PC-9 (cell line): ENCODE measurements around the gene KCNK13. TPM values are rescaled to one million over a fixed set of nuclear protein-coding genes. Genes with fewer than 3 reads are reported as not detected.

ENCODE experiments used
- BruUV-seq: library from RNA; stranded (reverse); fragments of 400-500 nt; replicated peaks from 2 replicates; lab custom pipeline; 2021; lab: Mats Ljungman, UMichigan
- CTCF ChIA-PET: fragments of 300-600 bp; sonication (Branson Sonifier 250); formaldehyde crosslinking; loops from one replicate; lab custom pipeline; 2022; ENCODE audit warnings: antibody characterized with exemption; lab: Charles Lee
- POLR2A ChIA-PET: fragments of 300-600 bp; sonication (Branson Sonifier 250); formaldehyde crosslinking; loops from one replicate; lab custom pipeline; 2022; ENCODE audit warnings: antibody characterized with exemption; ENCODE audit not compliant: unreplicated experiment; lab: Charles Lee
- DNase-seq, 2 experiments: peaks; one replicate each; pipeline versions ENCODE4 v3.0.0 to v3.0.0-alpha.2; 2015 to 2022; ENCODE audit warnings: mixed read lengths in 1 of 2
- H2AFZ ChIP-seq: fragments of 200-600 bp; sonication (generic); 2 replicates; pipeline ENCODE4 v1.8.1; 2017; ENCODE audit warnings: antibody characterized with exemption
- H3F3A ChIP-seq: fragments of 200-600 bp; sonication (generic); 2 replicates; pipeline ENCODE4 v1.8.1; 2017; ENCODE audit warnings: antibody characterized with exemption, mild to moderate bottlenecking, low read depth; ENCODE audit not compliant: insufficient read depth
- H3K27ac ChIP-seq: fragments of 200-600 bp; sonication (generic); 2 replicates; pipeline ENCODE4 v1.6.1; 2016; ENCODE audit warnings: mixed run types
- H3K27me3 ChIP-seq: fragments of 200-600 bp; sonication (generic); 2 replicates; pipeline ENCODE4 v1.6.1; 2016; ENCODE audit warnings: low read depth, mixed run types; ENCODE audit not compliant: insufficient read depth
- H3K36me3 ChIP-seq: fragments of 200-600 bp; sonication (generic); 2 replicates; pipeline ENCODE4 v1.6.1; 2016; ENCODE audit warnings: low read depth, mixed run types
- H3K4me1 ChIP-seq: fragments of 200-600 bp; sonication (generic); replicated peaks from 2 replicates; pipeline ENCODE4 v1.6.1; 2016; ENCODE audit warnings: mixed run types; ENCODE audit not compliant: insufficient read depth
- H3K4me2 ChIP-seq: fragments of 200-600 bp; sonication (generic); 2 replicates; pipeline ENCODE4 v1.6.1; 2017; ENCODE audit warnings: mixed run types
- H3K4me3 ChIP-seq: fragments of 200-600 bp; sonication (generic); 2 replicates; pipeline ENCODE4 v1.6.1; 2016; ENCODE audit warnings: mixed run types
- H3K79me2 ChIP-seq: fragments of 200-600 bp; sonication (generic); 2 replicates; pipeline ENCODE4 v1.6.1; 2017; ENCODE audit warnings: low read depth, mixed run types
- H3K9me2 ChIP-seq: fragments of 200-600 bp; sonication (generic); 2 replicates; pipeline ENCODE4 v1.8.1; 2017; ENCODE audit warnings: mild to moderate bottlenecking; ENCODE audit not compliant: insufficient read depth
- H3K9me3 ChIP-seq: fragments of 200-600 bp; sonication (generic); 2 replicates; pipeline ENCODE4 v1.8.1; 2016; ENCODE audit warnings: low read depth; ENCODE audit not compliant: insufficient read depth
- H4K20me1 ChIP-seq: fragments of 200-600 bp; sonication (generic); 2 replicates; pipeline ENCODE4 v1.8.1; 2017; ENCODE audit not compliant: insufficient read depth
- EZH2 ChIP-seq: fragments of 200-600 bp; sonication (generic); IDR thresholded peaks from 2 replicates; pipeline ENCODE4 v1.8.0; 2017; ENCODE audit warnings: antibody characterized with exemption, low read depth
- intact Hi-C: fragments of 100-400 bp; cut with micrococcal nuclease; formaldehyde crosslinking; loops from one replicate; pipeline ENCODE4 v1.10.0; 2022; ENCODE audit not compliant: unreplicated experiment
- total RNA-seq: library from RNA; stranded (reverse); gene quantifications from 2 replicates; pipeline ENCODE4 v1.2.3, GENCODE V29; 2021
- TF ChIP-seq, protein P1 (sequence below): fragments of 200-600 bp; sonication (generic); conservative IDR thresholded peaks from 2 replicates; pipeline ENCODE4 v1.6.1; 2017; ENCODE audit warnings: mixed run types, antibody characterized with exemption, mild to moderate bottlenecking, moderate library complexity

KCNK13 gene
- total RNA-seq, 1 experiment from 2014 or later: not detected

DNA sequence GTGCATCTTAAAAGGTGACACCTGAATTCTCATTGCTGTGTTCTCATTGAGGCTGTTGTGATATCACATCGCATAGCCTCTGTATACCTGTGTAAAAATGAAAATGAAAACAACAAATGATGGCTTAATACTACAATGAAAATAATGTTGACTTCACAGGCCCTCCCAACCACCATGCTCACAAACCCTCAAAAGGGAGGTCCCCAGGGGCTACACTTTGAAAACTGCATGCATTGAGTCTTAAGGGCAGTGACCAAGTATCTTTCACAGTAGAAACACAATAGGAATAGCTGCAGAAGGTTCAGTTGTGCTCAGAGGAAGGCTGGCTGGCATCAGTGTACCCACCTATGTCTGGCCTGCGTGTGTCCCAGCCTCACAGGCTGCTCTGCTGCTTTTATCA is 27.6 kb upstream of the KCNK13 start:
- DNase-seq: no peak
- Histone ChIP-seq H4K20me1 (no peaks in the 10 kb centered on the region), H3K27ac (no peak overlapping the region), H3K4me1 (no peaks in the 10 kb centered on the region), H3K27me3 (no peaks in the 10 kb centered on the region), H3K79me2 (no peaks in the 10 kb centered on the region), H3K36me3 (no peaks in the 10 kb centered on the region), H3K4me3 (no peak overlapping the region), H3K9me3 (no peaks in the 10 kb centered on the region), H3K9me2 (no peaks in the 10 kb centered on the region), H3F3A (no peaks in the 10 kb centered on the region), H2AFZ (no peak overlapping the region), H3K4me2 (no peak overlapping the region)
- intact Hi-C loops: no loop called here
- BruUV-seq: no TSS peak
- POLR2A ChIA-PET: no interaction called here
- CTCF ChIA-PET: no interaction called here
- no peak for TF ChIP-seq EZH2
- TF ChIP-seq, protein P1, sequence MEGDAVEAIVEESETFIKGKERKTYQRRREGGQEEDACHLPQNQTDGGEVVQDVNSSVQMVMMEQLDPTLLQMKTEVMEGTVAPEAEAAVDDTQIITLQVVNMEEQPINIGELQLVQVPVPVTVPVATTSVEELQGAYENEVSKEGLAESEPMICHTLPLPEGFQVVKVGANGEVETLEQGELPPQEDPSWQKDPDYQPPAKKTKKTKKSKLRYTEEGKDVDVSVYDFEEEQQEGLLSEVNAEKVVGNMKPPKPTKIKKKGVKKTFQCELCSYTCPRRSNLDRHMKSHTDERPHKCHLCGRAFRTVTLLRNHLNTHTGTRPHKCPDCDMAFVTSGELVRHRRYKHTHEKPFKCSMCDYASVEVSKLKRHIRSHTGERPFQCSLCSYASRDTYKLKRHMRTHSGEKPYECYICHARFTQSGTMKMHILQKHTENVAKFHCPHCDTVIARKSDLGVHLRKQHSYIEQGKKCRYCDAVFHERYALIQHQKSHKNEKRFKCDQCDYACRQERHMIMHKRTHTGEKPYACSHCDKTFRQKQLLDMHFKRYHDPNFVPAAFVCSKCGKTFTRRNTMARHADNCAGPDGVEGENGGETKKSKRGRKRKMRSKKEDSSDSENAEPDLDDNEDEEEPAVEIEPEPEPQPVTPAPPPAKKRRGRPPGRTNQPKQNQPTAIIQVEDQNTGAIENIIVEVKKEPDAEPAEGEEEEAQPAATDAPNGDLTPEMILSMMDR: no peak

DNA sequence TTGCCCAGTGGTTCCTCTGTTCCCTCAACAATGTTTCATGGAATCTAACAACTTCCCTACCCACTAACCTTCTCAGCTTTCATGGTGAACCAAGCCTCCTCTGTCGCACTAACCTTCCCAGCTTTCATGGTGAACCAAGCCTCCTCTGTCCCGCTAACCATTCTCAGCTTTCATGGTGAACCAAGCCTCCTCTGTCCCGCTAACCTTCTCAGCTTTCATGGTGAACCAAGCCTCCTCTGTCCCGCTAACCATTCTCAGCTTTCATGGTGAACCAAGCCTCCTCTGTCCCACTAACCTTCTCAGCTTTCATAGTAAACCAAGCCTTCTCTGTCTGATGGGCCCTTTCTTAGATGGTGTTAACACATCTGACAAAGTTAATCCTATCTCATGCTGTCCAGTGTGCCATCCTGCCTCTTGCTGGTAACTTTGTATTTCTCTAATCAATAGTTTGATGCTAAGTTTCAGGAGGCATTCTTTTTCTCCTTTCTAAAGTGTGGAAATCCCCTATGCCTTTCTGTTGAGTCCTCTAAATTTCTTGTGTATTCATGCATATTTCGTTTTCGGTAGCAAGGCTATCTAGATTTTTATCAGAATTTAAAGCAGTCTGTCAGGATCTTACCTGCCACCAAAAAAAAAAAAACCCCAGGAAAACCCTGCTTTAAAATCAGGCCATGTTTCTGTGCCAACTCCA is 26.8 kb upstream of the KCNK13 start:
- POLR2A ChIA-PET: no interaction called here
- Histone ChIP-seq H3K36me3 (no peaks in the 10 kb centered on the region), H3K9me3 (no peaks in the 10 kb centered on the region), H3K4me2 (no peak overlapping the region), H4K20me1 (no peaks in the 10 kb centered on the region), H3F3A (no peaks in the 10 kb centered on the region), H3K4me1 (no peaks in the 10 kb centered on the region), H3K79me2 (no peaks in the 10 kb centered on the region), H3K4me3 (no peak overlapping the region), H3K9me2 (no peaks in the 10 kb centered on the region), H2AFZ (no peak overlapping the region), H3K27me3 (no peaks in the 10 kb centered on the region), H3K27ac (no peak overlapping the region)
- TF ChIP-seq EZH2: no peak
- TF ChIP-seq, protein P1: no peak
- no peak for DNase-seq
- CTCF ChIA-PET: no interaction called here
- intact Hi-C loops: no loop called here
- no TSS peak for BruUV-seq

DNA sequence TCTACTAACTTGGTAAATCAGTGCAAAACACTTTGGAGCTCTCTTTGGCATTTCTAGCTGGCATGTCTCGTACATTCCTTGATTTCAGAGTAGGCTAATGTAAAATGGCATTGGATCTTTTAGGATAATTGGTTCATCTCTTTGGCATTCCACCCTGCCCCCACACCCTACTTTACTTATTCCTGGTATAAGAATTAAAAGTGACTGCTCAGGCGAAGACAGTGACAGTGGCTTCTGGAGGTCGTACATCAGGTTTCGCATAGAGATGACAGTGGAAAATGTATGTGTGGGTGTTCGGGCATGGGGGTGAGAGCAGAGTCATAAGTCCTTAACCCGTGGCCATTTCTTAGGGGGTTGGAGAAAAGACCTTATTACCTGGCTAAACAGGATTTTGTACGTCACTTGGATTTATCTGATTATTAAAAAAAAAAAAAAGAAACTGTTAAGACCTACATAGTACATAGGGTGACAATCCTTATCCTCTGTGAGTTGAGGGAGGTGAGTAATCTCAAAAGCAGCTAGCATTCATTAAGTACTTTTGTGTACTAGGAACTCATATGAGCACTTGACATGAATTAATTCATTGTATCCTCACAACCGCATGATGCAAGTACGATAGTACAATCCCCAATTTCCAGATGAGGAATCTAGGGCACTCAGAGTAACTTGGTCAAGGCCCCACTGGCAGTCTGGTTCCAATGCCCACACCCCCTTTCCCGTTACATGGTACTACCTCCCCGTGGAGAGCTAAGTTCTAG is 22.4 kb upstream of the KCNK13 start:
- H3K36me3 ChIP-seq: no peaks in the 10 kb centered on the region
- no peaks in the 10 kb centered on the region for H3K4me1 ChIP-seq
- no peaks in the 10 kb centered on the region for H3K9me3 ChIP-seq
- DNase-seq: no peak
- ChIA-PET CTCF (no interaction called here), POLR2A (no interaction called here)
- TF ChIP-seq EZH2: no peak
- TF ChIP-seq, protein P1: no peak
- H3K27me3 ChIP-seq: no peaks in the 10 kb centered on the region
- no TSS peak for BruUV-seq
- H3F3A ChIP-seq: no peaks in the 10 kb centered on the region
- intact Hi-C loops: no loop called here
- H4K20me1 ChIP-seq: no peaks in the 10 kb centered on the region
- no peaks in the 10 kb centered on the region for H3K79me2 ChIP-seq
- H3K4me2 ChIP-seq: no peak overlapping the region
- no peak overlapping the region for H3K4me3 ChIP-seq
- H2AFZ ChIP-seq: no peak overlapping the region
- H3K27ac ChIP-seq: no peak overlapping the region
- no peaks in the 10 kb centered on the region for H3K9me2 ChIP-seq
